Hippocampal formation (tissue), 2 donors: Measurements from ENCODE around the gene TMEM187.

ENCODE experiments used
- DNase-seq, 2 donors: peaks; one replicate each; lab custom pipeline; 2025; lab: John Stamatoyannopoulos, UW

Gene TMEM187

GRCh38 chrX:153934762-153935325 lies 37.7 kb upstream of the TMEM187 start, which contains the start of gene NAA10:
TSS of gene NAA10 (minus strand) at chrX:153935037. CDS start at chrX:153934904, 133 bp downstream.
- DNase-seq, result peak; percentile 23 to 50

DNA sequence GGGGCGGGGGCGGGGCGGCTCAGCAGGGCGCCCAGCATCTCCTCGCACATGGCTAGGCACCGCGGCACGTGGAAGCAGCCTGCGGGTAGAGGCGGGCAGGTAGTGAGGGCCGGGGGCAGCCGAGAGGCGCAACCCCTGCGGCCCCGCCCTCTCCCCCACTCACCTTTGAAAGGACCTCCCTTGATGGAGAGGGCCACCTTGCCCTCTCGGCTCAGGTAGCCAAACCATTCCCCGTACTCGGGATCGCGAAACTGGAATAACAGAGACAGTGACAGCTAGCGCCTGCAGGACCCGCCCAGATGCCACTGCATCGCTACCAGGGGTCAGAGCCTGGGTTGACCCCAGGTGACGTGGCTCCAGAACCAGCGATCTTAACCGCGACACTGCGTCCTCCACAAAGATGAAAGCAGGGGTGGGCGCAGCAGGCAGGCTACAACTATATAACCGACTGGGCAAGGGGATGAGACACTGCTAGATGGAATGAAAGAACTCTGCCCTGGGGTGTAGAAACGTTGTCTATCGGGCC lies 37.2 kb upstream of the TMEM187 start:
- no peak for DNase-seq

DNA sequence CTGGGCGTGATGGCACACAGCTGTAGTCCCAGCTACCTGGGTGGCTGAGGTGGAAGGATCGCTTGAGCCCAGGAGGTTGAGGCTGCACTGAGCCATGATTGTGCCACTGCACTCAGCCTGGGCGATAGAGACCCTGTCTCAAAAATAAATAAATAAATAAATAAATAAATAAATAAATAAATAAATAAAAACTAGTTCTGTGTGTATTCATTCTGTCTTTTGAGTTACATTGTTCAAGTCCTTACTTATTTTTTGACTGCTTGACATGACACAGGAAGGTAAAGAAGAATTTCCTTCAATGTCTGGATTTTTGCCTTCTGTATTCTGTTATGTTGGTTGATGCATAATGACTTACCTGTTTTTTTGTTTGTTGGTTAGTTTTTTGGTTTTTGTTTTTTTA lies 35.5 kb upstream of the TMEM187 start:
- DNase-seq, result no peak

DNA sequence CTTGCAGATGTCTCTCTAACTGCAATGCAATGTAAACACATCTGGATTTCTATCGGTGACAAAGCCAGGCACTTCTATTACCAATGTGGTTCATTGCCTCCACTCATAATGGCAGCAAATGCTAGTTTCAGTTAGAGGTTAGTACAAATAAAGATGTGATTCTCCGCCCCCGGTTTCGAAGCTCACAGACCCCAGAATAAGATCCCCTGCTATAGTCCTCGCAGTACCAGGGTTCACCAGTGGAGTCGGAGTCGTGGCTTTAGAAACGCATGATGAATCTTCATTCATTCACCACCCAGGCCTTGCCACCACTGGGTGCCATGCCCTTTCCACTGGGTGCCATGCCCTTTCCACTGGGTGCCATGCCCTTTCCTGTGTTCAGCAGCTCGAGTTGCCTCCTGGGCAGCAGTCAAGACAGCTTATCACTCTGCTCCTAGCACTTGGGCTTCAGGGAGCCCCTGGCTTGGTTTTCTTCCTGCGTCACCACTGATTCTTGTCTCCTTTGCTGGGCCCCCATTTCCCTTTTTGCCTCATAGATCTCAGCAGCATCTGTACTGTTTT lies 34.2 kb upstream of the TMEM187 start:
- DNase-seq, result no peak

DNA sequence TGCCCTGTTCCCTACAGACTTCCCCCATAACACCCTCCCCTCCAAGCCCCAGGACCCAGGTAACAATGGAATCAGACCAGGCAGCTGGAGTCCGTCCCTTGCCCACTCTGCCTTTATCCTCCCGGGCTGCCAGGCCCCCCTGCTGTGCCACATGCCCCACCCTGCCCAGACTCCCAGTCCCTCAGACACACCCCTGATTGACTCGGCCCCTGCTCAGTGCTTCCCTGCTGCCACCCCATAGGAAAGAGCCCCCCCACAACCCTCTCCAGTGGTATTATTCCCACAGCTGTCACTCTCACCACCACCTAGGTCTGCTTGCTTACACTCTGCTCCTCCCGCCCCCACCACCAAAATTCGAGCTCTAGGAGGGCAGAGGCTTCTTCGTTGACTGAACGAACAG lies 33.0 kb upstream of the TMEM187 start:
- no peak for DNase-seq

DNA sequence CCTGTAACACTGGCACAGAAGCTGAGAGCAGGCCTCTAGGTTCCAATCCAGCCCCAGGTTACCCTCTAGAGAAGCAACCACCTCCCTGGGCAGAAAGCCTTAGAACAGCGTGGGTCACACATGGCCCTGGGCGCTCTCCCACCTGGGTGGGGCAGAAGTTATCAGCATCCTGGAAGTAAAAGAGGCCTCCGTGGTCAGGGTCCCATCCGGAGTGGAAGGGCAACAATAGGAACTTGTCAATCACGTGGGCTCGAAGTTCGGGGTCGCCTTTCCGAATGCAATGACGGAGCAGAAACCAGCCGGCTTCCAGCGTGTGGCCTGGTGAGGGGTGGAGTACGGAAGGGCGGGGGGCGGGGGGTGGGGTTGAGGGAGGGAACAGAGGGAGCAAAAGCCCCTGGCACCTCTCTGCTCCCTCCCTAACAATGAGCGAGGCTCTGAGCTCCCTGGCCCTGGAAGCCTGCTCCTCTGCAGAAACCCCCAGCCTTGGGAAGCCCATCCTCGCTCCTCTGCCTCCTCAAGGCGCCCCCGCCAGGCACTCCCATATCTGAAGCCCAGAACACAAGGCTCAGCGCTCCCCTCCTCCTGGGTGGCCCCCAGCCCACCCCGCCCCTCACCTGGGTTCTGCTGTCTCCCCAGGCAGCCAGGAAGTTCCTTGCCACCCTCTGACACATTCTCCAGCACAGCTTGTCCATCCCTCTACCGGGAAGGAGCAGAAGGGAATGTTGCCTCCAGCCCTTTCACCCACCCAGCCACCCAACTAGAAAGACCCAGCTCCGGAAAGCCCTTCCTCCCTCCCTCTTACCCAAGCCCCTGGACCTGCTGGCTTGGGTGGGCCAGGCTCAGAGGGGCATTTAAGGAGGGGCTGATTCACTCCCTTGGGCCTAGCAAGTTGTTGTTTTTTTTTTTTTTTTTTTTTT lies 31.0 kb upstream of the TMEM187 start:
- no peak for DNase-seq

DNA sequence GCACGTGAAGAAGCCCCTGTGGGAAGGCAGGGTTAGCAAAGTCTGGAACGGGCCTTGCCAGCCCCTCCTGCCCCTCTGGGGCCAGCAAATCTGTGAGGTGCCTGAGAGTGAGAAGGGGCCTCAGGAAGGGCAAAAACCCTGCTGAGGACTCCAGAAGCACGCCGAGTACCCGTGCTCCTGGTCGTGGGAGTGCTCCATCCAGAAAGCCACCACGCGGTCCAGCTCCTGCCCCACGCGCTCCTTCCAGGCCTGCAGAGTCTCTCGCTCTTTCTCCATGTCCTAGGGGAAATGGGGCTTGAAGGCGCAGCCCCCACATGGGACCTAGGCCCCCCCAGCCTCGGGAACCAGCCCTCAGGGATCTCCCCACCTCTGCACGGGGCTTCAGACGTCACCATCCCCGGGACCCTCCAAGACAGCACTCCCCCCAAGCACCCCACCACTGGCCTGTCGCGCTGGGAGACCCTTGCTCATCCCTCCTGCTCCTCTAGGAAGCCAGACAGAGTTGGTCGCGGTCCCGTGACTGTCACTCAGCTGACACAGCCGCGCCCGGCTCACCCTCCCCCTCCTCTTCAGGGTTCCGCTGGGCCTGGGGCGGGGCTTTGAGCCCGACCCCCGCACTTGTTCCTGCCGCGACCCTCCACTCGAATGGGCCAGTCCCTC lies 28.3 kb upstream of the TMEM187 start, which contains the start of gene RENBP:
TSS of gene RENBP (minus strand) at position 504 of the 660 bp plus-strand sequence. CDS start at position 471, 33 bp downstream.
- no peak for DNase-seq

DNA sequence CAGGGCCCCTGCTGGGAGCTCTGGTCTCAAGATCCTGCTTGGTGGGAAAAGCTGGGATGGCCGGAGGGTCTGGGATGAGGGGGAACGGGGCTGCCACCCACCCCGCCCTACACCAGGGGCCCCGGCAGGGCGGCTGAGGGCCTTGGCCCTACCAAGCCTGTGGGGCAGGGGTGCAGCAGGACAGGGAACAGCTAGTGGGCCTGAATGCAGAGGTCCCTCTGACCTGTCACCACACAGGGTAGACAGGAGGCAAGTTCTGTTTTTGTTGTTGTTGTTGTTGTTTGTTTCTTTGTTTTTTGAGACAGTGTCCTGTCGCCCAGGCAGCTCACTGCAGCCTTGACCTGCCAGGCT lies 27.8 kb upstream of the TMEM187 start:
- no peak for DNase-seq

GRCh38 chrX:153945956-153946943 lies 26.3 kb upstream of the TMEM187 start:
- no peak for DNase-seq

- peak; percentile 29 to 32 for DNase-seq
Observed at GRCh38 chrX:153947009-153947769, 25.4 kb upstream of the TMEM187 start.

GRCh38 chrX:153948002-153948466 lies 24.5 kb upstream of the TMEM187 start:
- no peak for DNase-seq

- DNase-seq, result no peak
Observed at GRCh38 chrX:153948847-153949805, 23.4 kb upstream of the TMEM187 start.

DNA sequence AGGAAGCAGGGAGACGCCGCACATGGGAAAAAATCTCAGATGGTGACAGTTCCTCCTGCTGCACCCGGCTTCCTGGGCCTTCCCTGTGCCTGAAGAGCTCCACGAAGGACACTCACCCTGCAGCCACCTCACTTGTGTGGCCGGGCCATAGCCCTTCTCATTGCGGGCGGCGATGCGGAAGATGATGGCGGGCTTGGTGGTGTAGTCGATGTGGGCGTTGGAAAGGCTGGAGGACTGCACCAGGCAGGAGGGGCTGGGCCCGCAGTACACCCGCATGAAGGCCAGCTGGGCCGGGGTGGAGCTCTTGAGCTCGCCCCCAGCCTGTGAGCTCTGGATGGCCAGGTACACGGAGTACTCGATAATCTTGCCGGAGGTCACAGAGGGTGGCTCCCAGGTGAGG lies 22.4 kb upstream of the TMEM187 start:
- no peak for DNase-seq

DNA sequence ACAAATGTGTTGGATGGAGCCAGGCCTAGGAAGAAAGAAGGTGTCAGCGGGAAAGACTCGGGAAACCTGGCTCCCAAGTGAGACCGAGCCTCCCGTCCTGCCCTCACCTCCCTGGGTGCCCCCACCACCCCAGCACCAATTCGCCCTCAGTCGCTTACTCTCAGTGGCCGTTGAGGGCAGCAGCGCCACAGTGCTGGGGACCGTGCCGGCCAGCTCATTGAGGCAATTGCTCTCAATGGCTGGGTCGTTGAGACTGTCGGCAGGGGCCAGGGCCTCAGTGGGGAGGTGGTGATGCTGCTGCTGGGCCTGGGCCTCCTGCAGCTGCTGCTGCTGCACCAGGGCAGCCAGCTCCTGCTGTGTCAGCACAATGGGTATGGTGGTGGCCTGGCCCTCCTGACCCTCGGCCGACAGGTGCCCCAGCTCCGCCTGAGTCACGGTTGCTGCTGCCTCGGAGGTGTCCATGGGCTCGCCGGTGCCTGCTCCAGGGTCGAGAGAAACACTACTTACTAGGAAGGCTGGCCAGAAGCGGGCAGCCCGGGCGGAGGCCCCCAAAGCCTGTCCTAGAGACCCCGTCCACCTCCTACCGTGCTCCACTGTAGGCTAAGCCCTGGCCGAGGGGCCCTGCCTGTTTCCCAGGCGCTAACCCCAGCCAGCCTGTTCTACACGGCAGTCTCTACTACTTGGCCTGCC lies 20.7 kb upstream of the TMEM187 start:
- no peak for DNase-seq

- DNase-seq, result no peak
Observed at GRCh38 chrX:153952373-153953026, 20.1 kb upstream of the TMEM187 start.

- peak; percentile 8 to 31 for DNase-seq
Observed at GRCh38 chrX:153953342-153953830, 19.2 kb upstream of the TMEM187 start.

DNA sequence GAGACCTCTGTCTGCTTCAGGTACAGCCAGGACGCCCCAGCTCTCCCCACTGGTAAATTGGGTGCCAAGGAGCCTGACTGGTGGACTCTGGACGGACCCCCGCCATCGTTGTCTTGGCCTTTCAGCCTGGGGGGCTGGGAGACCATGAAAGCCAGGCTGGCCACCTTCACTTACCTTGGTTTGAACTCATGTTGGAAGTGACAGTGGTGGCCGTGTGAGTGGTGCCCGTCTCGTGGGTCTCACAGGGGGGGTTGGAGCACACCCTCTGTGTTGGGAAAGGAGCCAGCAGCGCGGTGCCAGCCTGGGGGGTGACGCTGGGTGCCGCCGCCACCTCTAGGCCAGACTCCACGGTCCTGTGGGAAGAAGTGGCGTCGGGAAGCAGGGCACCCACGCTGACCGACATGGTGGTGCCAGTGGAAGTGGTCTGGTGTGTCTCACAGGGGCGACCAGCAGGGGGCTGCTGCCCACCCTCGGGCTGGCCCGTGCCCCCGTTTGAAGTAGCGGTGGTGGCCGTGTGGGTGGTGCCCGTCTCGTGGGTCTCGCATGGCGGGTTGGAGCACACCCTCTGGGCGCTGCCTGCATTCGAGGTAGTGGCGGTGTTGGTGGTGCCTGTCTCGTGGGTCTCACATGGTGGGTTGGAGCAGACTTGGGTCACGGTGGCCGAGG lies 18.5 kb upstream of the TMEM187 start:
- no peak for DNase-seq
